A673 (cell line): Measurements from ENCODE around the gene ENOX2. TPM values are rescaled to one million over a fixed set of nuclear protein-coding genes. Genes with fewer than 3 reads are reported as not detected.

Experiments used
- BruUV-seq: library from RNA; stranded (reverse); fragments of 400-500 nt; replicated peaks from 2 replicates; lab custom pipeline; 2021; lab: Mats Ljungman, UMichigan
- CTCF ChIA-PET: fragments of 300-600 bp; sonication (Branson Sonifier 250); formaldehyde crosslinking; loops from one replicate; lab custom pipeline; 2022; ENCODE audit warnings: antibody characterized with exemption; lab: Charles Lee
- POLR2A ChIA-PET: fragments of 300-600 bp; sonication (Branson Sonifier 250); formaldehyde crosslinking; loops from one replicate; lab custom pipeline; 2022; ENCODE audit warnings: antibody characterized with exemption; ENCODE audit not compliant: low non-redundant PET; lab: Charles Lee
- DNase-seq: peaks from one replicate; pipeline ENCODE4 v3.0.0-alpha.2; 2015; ENCODE audit warnings: low spot score
- H3K27ac ChIP-seq: fragments of 200-600 bp; sonication (generic); 2 replicates; pipeline ENCODE4 v1.5.1; 2016; ENCODE audit warnings: mixed run types, low read depth, mild to moderate bottlenecking, mixed read lengths, antibody characterized with exemption, low read length; ENCODE audit not compliant: poor library complexity, severe bottlenecking
- H3K27me3 ChIP-seq: fragments of 200-600 bp; sonication (generic); replicated peaks from 2 replicates; pipeline ENCODE4 v1.6.1; 2017; ENCODE audit warnings: mixed run types, low read depth, mild to moderate bottlenecking, mixed read lengths, antibody characterized with exemption, low read length; ENCODE audit not compliant: insufficient read depth, poor library complexity
- H3K36me3 ChIP-seq: fragments of 200-600 bp; sonication (generic); 2 replicates; pipeline ENCODE4 v1.6.1; 2016; ENCODE audit warnings: mixed run types, mild to moderate bottlenecking, mixed read lengths, antibody characterized with exemption, low read length; ENCODE audit not compliant: insufficient read depth, poor library complexity, severe bottlenecking
- H3K4me1 ChIP-seq: fragments of 200-600 bp; sonication (generic); 2 replicates; pipeline ENCODE4 v1.6.1; 2017; ENCODE audit warnings: mixed run types, mild to moderate bottlenecking, mixed read lengths, antibody characterized with exemption, low read length; ENCODE audit not compliant: insufficient read depth, poor library complexity, severe bottlenecking
- H3K4me3 ChIP-seq: fragments of 200-600 bp; sonication (generic); 2 replicates; pipeline ENCODE4 v1.5.1; 2016; ENCODE audit warnings: low read depth, mixed run types, mild to moderate bottlenecking, mixed read lengths, low read length; ENCODE audit not compliant: poor library complexity, severe bottlenecking
- H3K9me3 ChIP-seq: fragments of 200-600 bp; sonication (generic); 2 replicates; pipeline ENCODE4 v1.6.1; 2016; ENCODE audit warnings: mixed run types, low read depth, mild to moderate bottlenecking, mixed read lengths, antibody characterized with exemption, low read length; ENCODE audit not compliant: poor library complexity, severe bottlenecking
- EZH2 ChIP-seq: fragments of 200-600 bp; sonication (generic); IDR thresholded peaks from 2 replicates; pipeline ENCODE4 v1.6.1; 2017; ENCODE audit warnings: borderline replicate concordance, low read depth, mild to moderate bottlenecking, mixed read lengths, antibody characterized with exemption, low read length; ENCODE audit not compliant: poor library complexity, severe bottlenecking
- intact Hi-C: fragments of 100-400 bp; cut with micrococcal nuclease; formaldehyde crosslinking; loops from one replicate; pipeline ENCODE4 v1.10.0; 2022; ENCODE audit not compliant: unreplicated experiment
- total RNA-seq: library from RNA; stranded (reverse); gene quantifications from 2 replicates; pipeline ENCODE4 v1.2.3, GENCODE V29; 2021
- TF ChIP-seq, protein P1 (sequence below): fragments of 300-800, 200-600 bp; sonication (generic); conservative IDR thresholded peaks from 2 replicates; pipeline ENCODE4 v1.5.1; 2017; ENCODE audit warnings: low read depth, mild to moderate bottlenecking, antibody characterized with exemption, low read length, moderate library complexity, mixed read lengths

Gene ENOX2
- total RNA-seq, 1 experiment from 2014 or later = 12.9 TPM

DNA sequence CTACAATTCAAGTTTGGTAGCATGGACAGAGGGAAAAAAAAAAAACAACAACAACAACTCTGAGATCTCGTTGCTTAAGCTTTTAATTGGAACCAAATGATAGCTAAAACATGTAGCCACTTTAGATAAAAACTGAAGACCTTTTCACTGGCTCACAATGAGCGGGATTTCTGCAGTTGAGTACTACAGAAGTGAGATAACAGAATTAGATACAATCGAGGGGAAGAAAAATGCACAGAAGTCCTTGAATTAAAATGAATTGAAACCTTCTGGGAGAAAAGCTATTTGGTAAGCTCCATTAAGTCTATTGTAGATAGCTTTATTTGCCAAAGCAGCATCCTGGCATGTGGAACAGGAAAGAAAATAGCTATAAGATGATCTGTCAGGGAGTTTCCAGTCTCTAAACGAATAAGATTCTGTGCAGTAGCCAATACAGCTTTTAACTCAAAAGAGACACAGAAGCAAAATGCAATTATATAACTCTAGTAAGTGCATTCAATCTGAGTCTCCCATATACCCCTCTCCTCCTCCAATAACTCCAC lies 248.5 kb downstream of the ENOX2 start:
- Histone ChIP-seq H3K36me3 (no peaks in the 10 kb centered on the region), H3K9me3 (peaks cover 6% of the 10 kb centered on the region), H3K27me3 (no peaks in the 10 kb centered on the region), H3K4me3 (no peak overlapping the region), H3K27ac (no peak overlapping the region), H3K4me1 (no peaks in the 10 kb centered on the region)
- no TSS peak for BruUV-seq
- POLR2A ChIA-PET = interaction anchor here (0.6 kb wide), 1 partner anchor 247 kb away, joined by 3 read pairs; no protein-coding TSS in a partner anchor
- intact Hi-C loops = no loop called here
- no peak for TF ChIP-seq EZH2
- TF ChIP-seq, protein P1, sequence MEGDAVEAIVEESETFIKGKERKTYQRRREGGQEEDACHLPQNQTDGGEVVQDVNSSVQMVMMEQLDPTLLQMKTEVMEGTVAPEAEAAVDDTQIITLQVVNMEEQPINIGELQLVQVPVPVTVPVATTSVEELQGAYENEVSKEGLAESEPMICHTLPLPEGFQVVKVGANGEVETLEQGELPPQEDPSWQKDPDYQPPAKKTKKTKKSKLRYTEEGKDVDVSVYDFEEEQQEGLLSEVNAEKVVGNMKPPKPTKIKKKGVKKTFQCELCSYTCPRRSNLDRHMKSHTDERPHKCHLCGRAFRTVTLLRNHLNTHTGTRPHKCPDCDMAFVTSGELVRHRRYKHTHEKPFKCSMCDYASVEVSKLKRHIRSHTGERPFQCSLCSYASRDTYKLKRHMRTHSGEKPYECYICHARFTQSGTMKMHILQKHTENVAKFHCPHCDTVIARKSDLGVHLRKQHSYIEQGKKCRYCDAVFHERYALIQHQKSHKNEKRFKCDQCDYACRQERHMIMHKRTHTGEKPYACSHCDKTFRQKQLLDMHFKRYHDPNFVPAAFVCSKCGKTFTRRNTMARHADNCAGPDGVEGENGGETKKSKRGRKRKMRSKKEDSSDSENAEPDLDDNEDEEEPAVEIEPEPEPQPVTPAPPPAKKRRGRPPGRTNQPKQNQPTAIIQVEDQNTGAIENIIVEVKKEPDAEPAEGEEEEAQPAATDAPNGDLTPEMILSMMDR = no peak
- CTCF ChIA-PET = no interaction called here
- DNase-seq = peak; percentile 46

DNA sequence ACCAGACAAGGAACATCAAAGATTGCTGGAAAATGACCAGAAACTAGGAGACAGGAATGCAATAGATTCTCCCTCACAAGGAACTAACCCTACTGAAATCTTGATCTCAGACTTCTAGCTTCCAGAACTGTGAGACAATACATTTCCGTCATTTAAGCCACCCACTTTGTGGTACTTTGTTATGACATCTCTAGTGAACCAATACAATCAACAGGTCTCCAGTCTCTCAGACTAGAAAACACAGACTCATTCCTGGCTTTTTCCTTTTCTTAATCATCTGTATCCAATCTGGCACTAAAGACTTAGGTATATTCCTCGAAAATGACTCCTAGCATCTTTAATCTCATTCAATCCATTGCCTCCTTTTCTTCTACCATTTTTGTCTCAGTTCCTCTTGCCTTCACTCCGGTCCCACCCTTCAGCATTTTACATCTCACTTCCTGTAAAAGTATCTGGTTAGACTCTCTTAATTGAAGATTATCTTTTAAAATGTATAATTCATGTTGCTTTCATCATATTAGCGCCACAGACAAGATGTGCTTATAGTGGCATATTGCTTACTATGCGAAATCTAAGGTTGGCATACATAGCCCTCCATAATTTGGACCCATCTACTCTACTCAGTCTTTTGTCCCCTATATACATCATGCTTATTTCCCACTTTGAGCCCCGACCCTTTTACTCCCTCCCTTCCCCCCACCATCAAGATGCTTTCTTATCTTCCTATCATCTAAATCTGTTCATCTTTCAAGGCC lies 250.0 kb downstream of the ENOX2 start:
- no peak for DNase-seq
- intact Hi-C loops = no loop called here
- Histone ChIP-seq H3K27ac (no peak overlapping the region), H3K4me3 (no peak overlapping the region), H3K36me3 (no peaks in the 10 kb centered on the region), H3K27me3 (no peaks in the 10 kb centered on the region), H3K4me1 (no peaks in the 10 kb centered on the region), H3K9me3 (peaks cover under 1% of the 10 kb centered on the region)
- CTCF ChIA-PET = no interaction called here
- POLR2A ChIA-PET = no interaction called here
- TF ChIP-seq, protein P1 = no peak
- no peak for TF ChIP-seq EZH2
- BruUV-seq = no TSS peak

DNA sequence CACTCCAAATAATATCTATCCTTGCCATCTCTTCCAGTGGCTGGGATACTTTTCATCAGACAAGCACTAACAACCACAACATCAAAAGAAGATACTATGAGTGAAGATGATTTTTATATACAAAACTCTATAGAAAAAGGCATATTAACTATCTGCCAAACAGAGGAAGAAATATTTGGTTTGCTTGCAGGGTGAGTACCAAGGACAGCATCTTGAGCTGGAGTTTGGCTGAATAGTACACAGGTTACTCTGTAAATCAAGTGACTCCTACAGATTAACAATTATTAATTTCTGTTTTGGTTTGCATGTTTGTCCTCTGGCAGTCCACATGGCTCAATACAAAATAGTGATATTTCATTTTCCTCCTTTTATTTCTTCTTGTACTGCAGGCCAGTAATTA lies 253.3 kb downstream of the ENOX2 start:
- intact Hi-C loops = no loop called here
- TF ChIP-seq, protein P1 = no peak
- no peak for TF ChIP-seq EZH2
- H3K9me3 ChIP-seq = no peaks in the 10 kb centered on the region
- H3K4me3 ChIP-seq = no peak overlapping the region
- H3K36me3 ChIP-seq = no peaks in the 10 kb centered on the region
- BruUV-seq = no TSS peak
- CTCF ChIA-PET = no interaction called here
- no peak overlapping the region for H3K27ac ChIP-seq
- POLR2A ChIA-PET = no interaction called here
- H3K27me3 ChIP-seq = no peaks in the 10 kb centered on the region
- H3K4me1 ChIP-seq = no peaks in the 10 kb centered on the region
- no peak for DNase-seq
